Kidney glomerular epithelial cell (primary cell): ENCODE measurements around the gene SCYGR4.
"Not testable (repeated sequence)": the region's sequence is repeated elsewhere in the genome, so short reads cannot be mapped to it uniquely, and the experiment has no call there.

Experiments used
- DNase-seq: peaks from one replicate; lab custom pipeline; 2025; lab: John Stamatoyannopoulos, UW

SCYGR4 gene, protein sequence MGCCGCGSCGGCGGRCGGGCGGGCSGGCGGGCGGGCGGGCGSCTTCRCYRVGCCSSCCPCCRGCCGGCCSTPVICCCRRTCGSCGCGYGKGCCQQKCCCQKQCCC

DNA sequence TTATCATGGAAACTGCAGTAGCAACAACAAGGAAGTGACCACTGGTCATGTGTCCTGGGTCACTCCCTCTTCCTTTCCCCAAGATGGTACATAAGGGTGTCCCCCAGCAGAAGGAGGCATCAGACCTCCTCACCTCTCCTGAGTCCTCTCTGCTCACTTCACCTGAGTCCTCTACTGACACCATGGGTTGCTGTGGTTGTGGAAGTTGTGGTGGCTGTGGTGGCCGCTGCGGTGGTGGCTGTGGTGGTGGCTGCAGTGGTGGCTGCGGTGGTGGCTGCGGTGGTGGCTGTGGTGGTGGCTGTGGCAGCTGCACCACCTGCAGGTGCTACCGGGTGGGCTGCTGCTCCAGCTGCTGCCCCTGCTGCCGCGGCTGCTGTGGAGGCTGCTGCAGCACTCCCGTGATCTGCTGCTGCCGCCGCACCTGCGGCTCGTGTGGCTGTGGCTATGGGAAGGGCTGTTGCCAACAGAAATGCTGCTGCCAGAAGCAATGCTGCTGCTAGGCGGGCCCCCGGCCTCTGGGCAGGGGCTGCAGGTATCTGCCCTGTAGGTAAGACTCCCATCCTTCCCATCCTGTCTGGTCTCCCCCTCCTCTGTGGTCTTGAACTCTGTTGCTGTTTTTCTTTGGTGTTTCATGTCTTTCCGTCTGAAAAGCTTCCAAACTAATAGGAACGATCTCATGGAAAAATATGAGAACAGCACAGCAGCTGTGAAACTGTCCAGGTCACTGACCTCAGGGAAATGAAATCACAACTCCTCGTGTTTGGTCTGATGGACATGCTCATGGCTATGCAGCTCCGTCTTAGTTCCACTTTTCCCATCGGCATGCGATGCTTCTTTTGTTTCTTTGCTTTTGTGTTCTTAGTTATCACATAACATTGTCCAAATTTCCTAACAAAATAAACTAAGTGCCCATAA lies at the start of gene SCYGR4:
SCYGR4 (plus strand) TSS at position 183 of the 915 bp plus-strand sequence; CDS start at position 183, 0 bp downstream.
- DNase-seq, result no peak

DNA sequence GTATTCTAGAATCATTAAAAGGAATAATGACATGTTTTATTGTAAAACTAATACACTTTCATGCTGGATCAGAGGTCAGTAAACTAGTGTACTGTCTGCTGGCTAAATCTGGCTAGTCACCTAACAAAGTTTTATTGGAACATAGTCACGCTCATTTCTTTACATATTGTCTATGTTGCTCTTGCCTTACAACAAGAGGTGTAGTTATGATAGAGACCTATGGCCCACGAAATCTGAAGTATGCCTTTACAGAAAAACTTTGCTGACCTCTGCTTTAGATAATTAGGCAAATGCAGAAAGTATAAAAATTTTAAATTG lies 48.5 kb upstream of the SCYGR4 start:
- DNase-seq, result no peak

GRCh38 chr2:227570615-227571014 lies 46.7 kb upstream of the SCYGR4 start:
- no peak for DNase-seq

- no peak for DNase-seq
Measured at GRCh38 chr2:227576110-227576509, 41.2 kb upstream of the SCYGR4 start.

DNA sequence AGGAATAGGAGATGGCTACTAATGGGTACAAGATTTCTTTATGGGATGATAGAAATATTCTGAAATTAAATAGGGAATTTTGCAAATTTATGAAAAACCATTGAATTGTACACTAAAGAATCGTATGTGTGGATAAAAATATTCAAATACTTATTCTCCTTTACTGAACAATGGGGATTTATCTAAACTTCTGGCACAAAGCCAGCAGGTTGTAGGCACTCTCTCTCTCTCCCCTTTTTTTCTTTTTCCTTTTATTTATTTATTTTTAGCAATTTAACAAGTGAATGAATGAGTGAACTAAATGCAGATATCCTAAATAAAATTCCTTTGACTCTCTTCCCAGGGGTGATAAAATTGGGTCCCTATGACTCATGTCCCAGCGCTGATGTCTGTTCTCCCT lies 40.5 kb upstream of the SCYGR4 start:
- no peak for DNase-seq

- no peak for DNase-seq
Measured at GRCh38 chr2:227577555-227577954, 39.7 kb upstream of the SCYGR4 start.

- no peak for DNase-seq
Measured at GRCh38 chr2:227578642-227579041, 38.7 kb upstream of the SCYGR4 start.

- DNase-seq, result no peak
Measured at GRCh38 chr2:227579791-227580190, 37.5 kb upstream of the SCYGR4 start.

- no peak for DNase-seq
Measured at GRCh38 chr2:227582369-227582768, 34.9 kb upstream of the SCYGR4 start.

- DNase-seq, result no peak
Measured at GRCh38 chr2:227592694-227593387, 24.5 kb upstream of the SCYGR4 start.

DNA sequence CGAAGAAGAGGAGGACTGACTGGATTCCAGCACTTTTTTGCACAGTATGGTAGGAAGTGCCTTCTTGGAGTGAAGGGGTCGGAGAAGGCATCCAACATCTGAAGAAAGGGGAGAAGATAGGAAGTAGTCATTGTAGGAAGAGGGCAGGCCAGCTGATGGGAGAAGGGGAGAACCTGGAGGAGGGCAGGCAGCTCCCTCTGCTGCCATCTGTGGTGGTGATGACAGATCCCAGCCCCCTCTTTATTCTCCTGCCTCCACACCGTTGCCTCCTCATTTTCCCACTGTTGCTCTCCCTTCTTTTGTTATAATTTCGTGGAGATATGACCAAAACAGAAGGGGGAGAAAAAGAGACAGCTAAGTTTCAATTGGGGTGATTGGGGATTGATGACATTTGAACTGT lies 21.5 kb upstream of the SCYGR4 start:
- no peak for DNase-seq

- DNase-seq, result no peak
Measured at GRCh38 chr2:227597036-227597435, 20.3 kb upstream of the SCYGR4 start.

GRCh38 chr2:227597998-227598397 lies 19.3 kb upstream of the SCYGR4 start:
- no peak for DNase-seq

DNA sequence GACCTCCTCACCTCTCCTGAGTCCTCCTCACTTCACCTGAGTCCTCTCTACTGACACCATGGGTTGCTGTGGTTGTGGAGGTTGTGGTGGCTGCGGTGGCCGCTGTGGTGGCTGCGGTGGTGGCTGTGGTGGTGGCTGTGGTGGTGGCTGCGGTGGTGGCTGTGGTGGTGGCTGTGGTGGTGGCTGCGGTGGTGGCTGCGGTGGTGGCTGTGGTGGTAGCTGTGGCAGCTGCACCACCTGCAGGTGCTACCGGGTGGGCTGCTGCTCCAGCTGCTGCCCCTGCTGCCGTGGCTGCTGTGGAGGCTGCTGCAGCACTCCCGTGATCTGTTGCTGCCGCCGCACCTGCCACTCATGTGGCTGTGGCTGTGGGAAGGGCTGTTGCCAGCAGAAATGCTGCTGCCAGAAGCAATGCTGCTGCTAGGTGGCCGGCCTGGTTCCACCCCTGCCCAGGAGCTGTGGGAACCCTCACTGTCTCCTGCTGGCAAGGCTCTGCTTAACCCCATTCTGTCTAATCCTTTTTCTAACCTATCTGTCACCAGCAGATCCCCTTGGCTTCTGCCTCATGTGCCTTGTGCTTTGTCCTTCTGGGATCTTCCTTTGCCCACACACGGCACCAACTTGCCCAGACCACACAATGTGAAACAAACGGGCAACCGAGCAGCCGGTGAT lies 18.3 kb upstream of the SCYGR4 start, which contains the start of gene SCYGR2:
SCYGR2 (plus strand) TSS at position 59 of the 669 bp plus-strand sequence; CDS start at position 59, 0 bp downstream.
- DNase-seq, result not testable (repeated sequence)

DNA sequence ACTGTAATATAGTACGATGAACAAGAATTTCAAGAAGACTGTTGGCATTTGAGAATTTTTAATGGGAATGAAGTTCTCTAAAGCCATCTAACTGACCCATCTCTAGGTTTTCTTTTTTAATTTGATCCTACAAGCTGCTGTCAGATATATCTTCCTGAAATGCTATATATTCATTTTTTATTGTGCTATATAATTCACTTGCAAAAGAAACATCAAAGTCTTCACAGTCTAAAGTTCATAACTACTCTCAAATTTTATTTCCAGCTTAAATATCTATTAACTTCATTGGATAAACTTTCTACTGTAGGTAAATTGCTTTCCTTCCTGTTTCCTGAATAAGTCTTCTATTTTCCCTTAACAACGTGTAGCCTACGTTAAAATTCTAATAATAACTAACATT lies 14.9 kb upstream of the SCYGR4 start:
- no peak for DNase-seq

DNA sequence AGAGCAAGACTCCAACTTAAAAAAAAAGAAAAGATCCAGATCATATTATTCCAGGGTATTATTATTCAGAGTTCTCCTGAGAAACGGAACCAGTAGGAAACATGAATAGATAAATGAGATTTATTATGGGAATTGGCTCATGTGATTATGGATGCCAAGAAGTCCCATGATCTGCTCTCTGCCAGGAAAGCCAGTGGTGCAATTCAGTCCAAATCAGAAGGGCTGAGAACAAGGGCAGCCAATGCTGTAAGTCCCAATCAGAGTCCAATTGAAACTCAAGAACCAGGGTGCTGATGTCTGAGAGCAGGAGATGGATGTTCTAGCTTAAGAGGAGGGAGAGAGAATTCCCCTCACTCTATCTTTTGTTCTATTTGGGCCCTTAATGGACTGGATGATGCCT lies 10.8 kb upstream of the SCYGR4 start:
- DNase-seq, result no peak

DNA sequence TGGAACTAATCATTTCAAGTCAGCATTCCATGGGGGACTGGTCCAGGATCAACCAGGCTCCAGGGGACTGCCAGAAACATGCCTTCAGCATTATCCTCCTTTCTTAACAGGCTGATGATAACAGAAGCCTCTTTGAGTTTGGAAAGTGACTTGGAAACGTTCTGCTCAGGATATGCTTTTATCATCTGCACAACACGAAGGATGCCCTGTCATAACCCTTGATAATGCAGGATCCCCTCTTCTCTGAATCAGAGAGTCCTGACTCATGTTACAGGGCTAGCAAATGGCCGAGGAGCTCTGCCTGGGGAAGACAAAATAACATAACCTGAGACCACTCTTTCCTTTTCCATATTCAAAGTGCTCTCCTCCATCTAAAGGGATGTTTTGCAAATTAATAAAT lies 9.4 kb upstream of the SCYGR4 start:
- no peak for DNase-seq

GRCh38 chr2:227608561-227609338 lies 8.5 kb upstream of the SCYGR4 start:
- no peak for DNase-seq

GRCh38 chr2:227610123-227610522 lies 7.2 kb upstream of the SCYGR4 start:
- no peak for DNase-seq

- no peak for DNase-seq
Measured at GRCh38 chr2:227612546-227613271, 4.6 kb upstream of the SCYGR4 start.

DNA sequence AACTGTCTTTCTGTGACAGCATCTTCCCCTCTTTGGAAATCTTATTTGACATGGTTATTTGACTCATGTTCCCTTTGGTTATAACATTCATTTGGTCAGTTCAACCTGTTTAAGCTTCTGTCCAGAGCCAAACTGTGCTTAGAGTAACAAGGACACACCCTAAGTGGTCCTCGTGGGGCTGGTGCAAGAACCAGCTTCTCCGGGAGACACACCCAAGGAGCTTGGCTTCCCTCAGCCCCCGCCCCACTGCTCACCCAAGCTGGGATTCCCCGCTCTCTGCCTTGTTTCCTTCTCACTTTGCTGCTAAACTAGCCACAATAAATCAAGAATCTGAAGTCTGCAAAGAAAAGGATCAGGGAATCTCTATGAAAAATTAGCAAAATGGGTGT lies 4.0 kb upstream of the SCYGR4 start:
- DNase-seq, result no peak
